ENCODE results near the gene NES.

NES gene

DNA sequence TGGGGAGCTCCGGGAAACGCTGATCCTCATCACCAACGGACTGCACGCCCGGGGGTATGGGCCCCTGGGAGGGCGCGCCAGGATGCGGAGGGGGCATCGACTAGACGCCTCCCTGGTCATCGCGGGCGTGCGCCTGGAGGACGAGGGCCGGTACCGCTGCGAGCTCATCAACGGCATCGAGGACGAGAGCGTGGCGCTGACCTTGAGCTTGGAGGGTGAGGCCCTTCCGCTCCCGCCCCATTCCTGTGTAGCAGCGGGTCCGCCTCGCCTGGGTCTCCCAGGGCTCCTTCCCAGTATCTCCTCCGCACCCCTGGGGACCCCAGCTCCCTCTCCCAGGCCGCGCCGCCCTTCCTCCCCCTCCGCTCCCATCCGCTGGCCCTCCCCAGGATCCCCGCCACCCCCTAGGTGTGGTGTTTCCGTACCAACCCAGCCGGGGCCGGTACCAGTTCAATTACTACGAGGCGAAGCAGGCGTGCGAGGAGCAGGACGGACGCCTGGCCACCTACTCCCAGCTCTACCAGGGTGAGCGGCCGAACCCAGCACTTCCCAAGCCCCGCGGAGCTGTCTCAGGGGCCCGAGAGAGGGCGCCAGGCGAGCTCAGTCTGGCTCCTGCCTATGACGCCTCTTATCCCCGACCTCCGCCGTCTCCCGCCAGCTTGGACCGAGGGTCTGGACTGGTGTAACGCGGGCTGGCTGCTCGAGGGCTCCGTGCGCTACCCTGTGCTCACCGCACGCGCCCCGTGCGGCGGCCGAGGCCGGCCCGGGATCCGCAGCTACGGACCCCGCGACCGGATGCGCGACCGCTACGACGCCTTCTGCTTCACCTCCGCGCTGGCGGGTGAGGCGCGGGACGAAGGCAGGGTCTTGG lies 53.0 kb downstream of the NES start:
- no peak for DNase-seq (ENCODE audit: low read depth in 2 of 2)

DNA sequence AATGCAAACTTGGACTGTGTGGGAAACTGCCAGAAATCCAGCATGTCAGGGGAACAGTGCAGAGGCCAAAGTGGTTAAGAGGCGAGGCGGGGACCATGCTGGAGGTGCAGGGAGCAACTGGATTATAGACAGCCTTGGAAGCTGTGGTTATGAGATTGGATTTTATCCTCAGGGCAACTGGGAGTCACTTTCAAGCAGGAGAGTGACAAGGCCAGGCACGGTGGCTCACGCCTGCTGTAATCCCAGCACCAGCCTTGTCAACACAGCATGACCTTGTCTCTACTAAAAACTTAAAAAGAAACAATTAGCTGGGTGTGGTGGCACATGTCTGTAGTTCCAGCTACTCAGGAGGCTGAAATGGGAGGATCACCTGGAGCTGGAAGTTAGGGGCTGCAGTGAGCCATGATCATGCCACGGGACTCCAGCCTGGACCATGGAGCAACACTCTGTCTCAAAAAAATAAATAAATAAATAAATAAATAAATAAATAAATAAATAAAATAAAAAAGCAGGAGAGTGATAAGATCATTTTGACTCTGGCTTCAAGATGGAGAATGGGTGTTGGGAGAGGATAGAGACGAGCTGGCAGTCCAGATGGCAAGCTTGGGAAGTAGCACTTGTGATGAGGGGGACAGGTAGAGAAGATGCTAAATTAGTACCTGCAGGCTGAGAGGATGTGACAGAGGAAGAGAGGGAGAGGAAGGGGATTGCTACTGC lies 54.5 kb downstream of the NES start:
- DNase-seq (ENCODE audit: low read depth in 2 of 2), result no peak

DNA sequence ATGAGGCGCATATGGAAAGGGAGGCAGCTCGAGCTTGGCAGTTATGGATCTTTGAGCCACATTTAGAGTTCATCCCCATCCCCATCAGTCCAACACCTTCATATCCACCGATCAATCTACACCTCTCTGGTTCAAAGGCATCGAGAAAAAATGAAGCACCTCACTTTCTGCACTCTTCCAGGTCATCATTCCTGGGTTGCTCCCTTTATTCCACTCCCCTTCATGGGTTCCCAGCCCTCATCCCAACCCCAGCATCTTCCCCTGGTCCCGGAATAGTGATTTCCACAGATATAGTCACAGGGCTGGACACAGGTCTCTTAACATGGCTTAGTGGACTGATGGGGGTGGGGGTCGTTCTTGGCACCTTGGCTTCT lies 57.6 kb downstream of the NES start:
- no peak for DNase-seq (ENCODE audit: low read depth in 2 of 2)

DNA sequence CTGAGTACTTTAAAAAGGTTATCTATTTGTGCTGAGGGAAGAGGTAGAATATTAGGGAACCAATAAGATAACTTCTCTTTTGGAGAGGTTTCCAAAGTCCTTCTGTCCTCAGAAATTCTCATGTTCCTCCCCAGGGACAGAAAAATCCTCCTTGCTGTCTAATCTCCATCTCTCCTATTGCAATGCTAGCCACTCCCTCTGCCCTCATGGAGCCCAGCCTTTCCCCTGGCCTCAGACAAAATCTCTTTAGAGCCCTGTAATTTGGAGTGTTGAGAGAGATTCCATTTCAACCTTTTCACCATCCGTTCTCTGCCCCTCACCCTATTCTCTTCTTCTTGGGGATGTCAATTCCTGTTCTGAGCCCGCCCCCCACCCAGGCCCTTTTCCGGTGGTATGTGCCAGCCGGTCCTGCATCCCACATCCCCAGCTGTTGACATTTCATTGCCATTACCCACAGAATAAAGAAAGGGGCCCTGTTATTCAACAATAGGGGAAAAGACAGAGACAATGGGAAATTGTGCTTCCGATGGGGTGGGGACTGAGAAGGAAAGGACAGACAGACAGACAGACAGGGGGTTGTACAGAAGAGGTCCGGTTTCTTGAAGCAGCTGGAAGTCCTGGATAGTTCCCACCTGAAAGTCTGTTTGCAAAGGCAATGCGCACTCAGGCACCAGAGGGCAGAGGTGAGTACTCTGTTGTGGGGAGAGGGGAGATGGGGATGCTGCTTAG lies 58.2 kb downstream of the NES start, which contains the start of gene HAPLN2:
Gene HAPLN2 (plus strand): TSS at position 563 of the 729 bp plus-strand sequence. CDS start 4,076 bp downstream, outside the sequence.
- DNase-seq (ENCODE audit: low read depth in 2 of 2), result no peak

Measured in fibroblast of skin of left quadriceps (primary cell).